GM23248 (cell line): ENCODE data around the gene PCLAF. TPM values are rescaled to one million over a fixed set of nuclear protein-coding genes. Genes with fewer than 3 reads are reported as not detected.

Experiments used
- DNase-seq: peaks from one replicate; pipeline ENCODE4 v3.0.0-alpha.2; 2015
- H2AFZ ChIP-seq: fragments of 200-600 bp; sonication (generic); 2 replicates; pipeline ENCODE4 v1.6.1; 2016; ENCODE audit warnings: antibody characterized with exemption
- H3F3A ChIP-seq: fragments of 200-600 bp; sonication (generic); 2 replicates; pipeline ENCODE4 v1.6.1; 2016; ENCODE audit warnings: mild to moderate bottlenecking, antibody characterized with exemption, mixed run types; ENCODE audit not compliant: insufficient read depth
- H3K27ac ChIP-seq: fragments of 200-600 bp; sonication (generic); 2 replicates; pipeline ENCODE4 v1.5.1; 2016; ENCODE audit warnings: mild to moderate bottlenecking
- H3K27me3 ChIP-seq: fragments of 200-600 bp; sonication (generic); replicated peaks from 2 replicates; pipeline ENCODE4 v1.6.1; 2016; ENCODE audit warnings: mild to moderate bottlenecking; ENCODE audit not compliant: insufficient read depth
- H3K36me3 ChIP-seq: fragments of 200-600 bp; sonication (generic); 2 replicates; pipeline ENCODE4 v1.6.1; 2016; ENCODE audit warnings: low read depth, mild to moderate bottlenecking
- H3K4me1 ChIP-seq: fragments of 200-600 bp; sonication (generic); 2 replicates; pipeline ENCODE4 v1.6.1; 2016; ENCODE audit warnings: mild to moderate bottlenecking; ENCODE audit not compliant: insufficient read depth
- H3K4me2 ChIP-seq: fragments of 200-600 bp; sonication (generic); one replicate; pipeline ENCODE4 v1.6.1; 2016; ENCODE audit warnings: mild to moderate bottlenecking; ENCODE audit not compliant: unreplicated experiment
- H3K4me3 ChIP-seq: fragments of 200-600 bp; sonication (generic); 2 replicates; pipeline ENCODE4 v1.5.1; 2016; ENCODE audit warnings: mild to moderate bottlenecking
- H3K79me2 ChIP-seq: fragments of 200-600 bp; sonication (generic); 2 replicates; pipeline ENCODE4 v1.6.1; 2016; ENCODE audit warnings: mild to moderate bottlenecking; ENCODE audit not compliant: insufficient read depth
- H3K9ac ChIP-seq: fragments of 200-600 bp; sonication (generic); 2 replicates; pipeline ENCODE4 v1.6.1; 2016; ENCODE audit warnings: mild to moderate bottlenecking
- H3K9me2 ChIP-seq: fragments of 200-600 bp; sonication (generic); 2 replicates; pipeline ENCODE4 v1.6.1; 2016; ENCODE audit warnings: mixed run types, mild to moderate bottlenecking, moderate library complexity; ENCODE audit not compliant: insufficient read depth
- H3K9me3 ChIP-seq: fragments of 200-600 bp; sonication (generic); one replicate; pipeline ENCODE4 v1.6.1; 2017; ENCODE audit warnings: low read depth
- H4K20me1 ChIP-seq: fragments of 200-600 bp; sonication (generic); 2 replicates; pipeline ENCODE4 v1.6.0; 2016; ENCODE audit not compliant: insufficient read depth
- EZH2 ChIP-seq: fragments of 200-600 bp; sonication (generic); IDR thresholded peaks from 2 replicates; pipeline ENCODE4 v1.6.1; 2018; ENCODE audit warnings: antibody characterized with exemption, mild to moderate bottlenecking; ENCODE audit not compliant: insufficient read depth, poor library complexity, severe bottlenecking
- EZH2phosphoT487 ChIP-seq: fragments of 200-600 bp; sonication (generic); IDR thresholded peaks from 2 replicates; pipeline ENCODE4 v1.6.1; 2018; ENCODE audit warnings: antibody characterized with exemption, moderate library complexity, mild to moderate bottlenecking, low read depth; ENCODE audit not compliant: insufficient read depth
- WGBS, 2 experiments: methylation state at CpG; one replicate each; pipeline ENCODE4 v1.1.6; 2015 to 2017; ENCODE audit warnings: low lambda C conversion rate in 2 of 2, low coverage in 1 of 2; ENCODE audit errors: missing lambda C conversion rate in 2 of 2; 5-methylcytosine and 5-hydroxymethylcytosine counted together
- in situ Hi-C: fragments of 300-500 bp; cut with MboI; formaldehyde crosslinking; loops from 2 replicates; pipeline ENCODE4 v1.15.0; 2020
- polyA plus RNA-seq: library from polyadenylated mRNA; unstranded; fragments of >200 nt; fragmentation: Nextera tagmentation; extraction: Ambion mirVana; gene quantifications from 2 replicates; pipeline ENCODE4 v1.2.1, GENCODE V29; 2016
- total RNA-seq: library from RNA; depleted of rRNA; stranded (reverse); fragments of >200 nt; shearing (Covaris generic); gene quantifications from 2 replicates; pipeline ENCODE4 v1.2.3, GENCODE V29; 2014

The PCLAF gene
- total and polyA plus RNA-seq, 2 experiments from 2014 or later = 16.0 to 44.5 TPM

DNA sequence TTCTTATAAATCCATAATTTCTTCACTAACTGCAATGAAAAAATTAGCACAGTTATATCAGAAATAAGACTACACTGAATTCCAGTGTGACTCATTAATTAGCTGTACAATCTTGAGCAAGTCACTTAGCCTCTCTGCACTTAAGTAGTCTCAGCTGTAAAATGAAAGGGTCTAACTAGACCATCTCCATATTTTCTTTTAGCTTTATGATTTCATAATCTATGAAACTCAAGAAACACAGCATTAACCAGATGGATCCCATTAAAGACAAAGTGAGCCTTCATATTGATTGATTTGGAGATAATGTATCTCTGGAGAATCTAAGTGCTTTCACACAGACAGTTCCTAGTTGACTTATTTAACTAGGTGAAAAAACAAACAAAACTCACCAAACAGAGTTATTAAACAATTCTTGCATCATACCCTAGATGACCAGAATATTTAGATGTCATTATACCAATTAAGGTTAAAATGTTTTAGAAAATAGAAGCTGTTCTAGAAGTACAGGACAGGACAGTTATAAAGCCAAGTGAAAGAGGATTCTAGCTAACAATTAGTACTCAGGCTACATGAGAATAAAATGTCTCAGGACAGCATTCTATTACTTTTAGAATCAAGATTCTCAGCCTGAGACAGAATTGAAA, 36.5 kb downstream of the PCLAF start:
- Histone ChIP-seq H3K4me3 (peak overlapping the region; percentile 49), H3F3A (peaks cover 41% of the 10 kb centered on the region), H3K9me2 (no peaks in the 10 kb centered on the region), H3K9me3 (no peaks in the 10 kb centered on the region), H2AFZ (no peak overlapping the region), H3K79me2 (peaks cover 87% of the 10 kb centered on the region), H3K9ac (peak overlapping the region; percentile 1; the same call in 1 of the 2 replicates), H3K4me1 (peaks cover 51% of the 10 kb centered on the region), H3K27ac (peak overlapping the region; percentile 70), H3K27me3 (no peaks in the 10 kb centered on the region), H4K20me1 (no peaks in the 10 kb centered on the region; the same call in 1 of the 2 replicates), H3K4me2 (peak overlapping the region; percentile 75), H3K36me3 (peaks cover 5% of the 10 kb centered on the region; the same call in 1 of the 2 replicates)
- TF ChIP-seq EZH2 (no peak), EZH2phosphoT487 (no peak)
- DNase-seq = peak; percentile 65
- in situ Hi-C loops = no loop called here

DNA sequence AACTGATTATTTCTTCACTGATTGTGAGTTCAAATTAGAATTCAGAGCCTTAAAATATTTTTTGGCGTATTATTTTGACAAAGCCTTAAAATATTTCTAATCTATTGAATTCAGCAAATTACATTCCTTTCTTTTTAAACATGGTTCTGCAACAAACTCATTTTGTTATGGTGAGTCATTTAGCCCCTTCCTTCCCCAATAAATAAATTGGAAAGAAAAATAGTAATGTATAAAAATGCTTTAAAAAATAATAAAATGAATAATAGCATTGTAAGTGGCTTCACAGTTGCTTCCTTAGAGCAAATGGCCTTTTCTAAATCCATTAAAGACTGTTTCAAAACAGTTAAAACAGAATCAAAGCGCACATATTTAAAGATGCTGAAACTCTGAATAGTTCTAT, 37.4 kb downstream of the PCLAF start:
- no peak for TF ChIP-seq EZH2phosphoT487
- no peak for TF ChIP-seq EZH2
- Histone ChIP-seq H3K4me1 (peaks cover 46% of the 10 kb centered on the region), H2AFZ (no peak overlapping the region), H3K36me3 (peaks cover 6% of the 10 kb centered on the region; the same call in 1 of the 2 replicates), H3K9ac (peak overlapping the region; percentile 35), H3K9me2 (no peaks in the 10 kb centered on the region), H3K4me2 (peak overlapping the region; percentile 75), H3K27ac (peak overlapping the region; percentile 70), H3F3A (peaks cover 41% of the 10 kb centered on the region), H3K9me3 (no peaks in the 10 kb centered on the region), H3K27me3 (no peaks in the 10 kb centered on the region), H4K20me1 (no peaks in the 10 kb centered on the region; the same call in 1 of the 2 replicates), H3K79me2 (peaks cover 87% of the 10 kb centered on the region), H3K4me3 (peak overlapping the region; percentile 49)
- DNase-seq = peak; percentile 55
- 2 to 6% methylated on average over 2 of the region's 2 CpGs for WGBS, 2 experiments
- in situ Hi-C loops = no loop called here

DNA sequence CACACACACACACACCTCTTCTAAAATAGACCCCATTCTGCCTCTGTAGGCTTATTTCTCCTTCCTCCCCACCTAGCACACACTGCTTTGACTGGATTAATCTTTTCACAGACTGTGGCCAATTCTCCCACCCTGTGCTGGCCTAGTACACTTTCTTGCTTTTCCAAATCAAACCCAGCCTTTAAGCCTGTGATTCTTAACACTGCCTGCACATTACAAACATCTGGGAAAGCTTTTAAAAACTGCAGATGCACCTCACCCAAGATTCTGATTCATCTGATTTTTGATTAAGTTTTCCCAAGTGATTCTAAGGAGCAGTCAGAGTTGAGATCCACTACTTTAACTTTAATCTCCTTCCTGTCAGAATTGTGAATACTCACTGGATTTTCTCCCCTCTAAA, 38.0 kb downstream of the PCLAF start:
- in situ Hi-C loops = no loop called here
- peak overlapping the region; percentile 70 for H3K27ac ChIP-seq
- H3K27me3 ChIP-seq = no peaks in the 10 kb centered on the region
- no peak overlapping the region for H2AFZ ChIP-seq
- H3K9me2 ChIP-seq = no peaks in the 10 kb centered on the region
- H3K9me3 ChIP-seq = no peaks in the 10 kb centered on the region
- H3K4me1 ChIP-seq = peaks cover 41% of the 10 kb centered on the region
- peak overlapping the region; percentile 35 for H3K9ac ChIP-seq
- peaks cover 41% of the 10 kb centered on the region for H3F3A ChIP-seq
- no peak for TF ChIP-seq EZH2
- no peak for TF ChIP-seq EZH2phosphoT487
- no peaks in the 10 kb centered on the region; the same call in 1 of the 2 replicates for H4K20me1 ChIP-seq
- peak overlapping the region; percentile 75 for H3K4me2 ChIP-seq
- peaks cover 6% of the 10 kb centered on the region; the same call in 1 of the 2 replicates for H3K36me3 ChIP-seq
- H3K79me2 ChIP-seq = peaks cover 87% of the 10 kb centered on the region
- peak overlapping the region; percentile 49 for H3K4me3 ChIP-seq
- DNase-seq = peak; percentile 70

DNA sequence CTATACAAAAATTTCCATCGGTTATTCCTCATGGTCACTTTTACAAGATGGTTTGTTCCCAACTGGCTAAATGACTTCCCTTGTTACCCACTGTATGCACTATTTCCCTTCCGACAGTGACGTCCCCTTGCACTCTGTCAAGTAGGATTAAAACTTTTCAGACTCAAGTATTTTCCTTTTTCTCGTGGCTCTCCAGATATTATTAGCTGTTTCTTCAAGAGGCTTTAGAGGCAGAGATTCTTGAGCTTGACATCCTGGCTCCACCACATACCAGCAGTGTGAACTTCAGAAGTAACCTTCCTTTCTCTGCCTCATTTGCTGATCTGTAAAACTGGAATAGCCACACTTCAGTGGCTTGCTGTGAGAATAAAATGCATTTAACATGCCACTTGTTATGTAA, 39.3 kb downstream of the PCLAF start:
- no peak overlapping the region for H3K4me2 ChIP-seq
- no peaks in the 10 kb centered on the region for H3K27me3 ChIP-seq
- H3F3A ChIP-seq = peaks cover 41% of the 10 kb centered on the region
- peaks cover 87% of the 10 kb centered on the region for H3K79me2 ChIP-seq
- no peaks in the 10 kb centered on the region for H3K9me3 ChIP-seq
- H3K4me3 ChIP-seq = no peak overlapping the region
- peaks cover 37% of the 10 kb centered on the region for H3K4me1 ChIP-seq
- H3K9me2 ChIP-seq = no peaks in the 10 kb centered on the region
- 89 to 90% methylated on average over 4 of the region's 4 CpGs for WGBS, 2 experiments
- peaks cover 6% of the 10 kb centered on the region; the same call in 1 of the 2 replicates for H3K36me3 ChIP-seq
- DNase-seq = no peak
- no peak overlapping the region for H3K9ac ChIP-seq
- no peaks in the 10 kb centered on the region; the same call in 1 of the 2 replicates for H4K20me1 ChIP-seq
- H3K27ac ChIP-seq = no peak overlapping the region
- no peak overlapping the region for H2AFZ ChIP-seq
- in situ Hi-C loops = no loop called here
- TF ChIP-seq EZH2 (no peak), EZH2phosphoT487 (no peak)

DNA sequence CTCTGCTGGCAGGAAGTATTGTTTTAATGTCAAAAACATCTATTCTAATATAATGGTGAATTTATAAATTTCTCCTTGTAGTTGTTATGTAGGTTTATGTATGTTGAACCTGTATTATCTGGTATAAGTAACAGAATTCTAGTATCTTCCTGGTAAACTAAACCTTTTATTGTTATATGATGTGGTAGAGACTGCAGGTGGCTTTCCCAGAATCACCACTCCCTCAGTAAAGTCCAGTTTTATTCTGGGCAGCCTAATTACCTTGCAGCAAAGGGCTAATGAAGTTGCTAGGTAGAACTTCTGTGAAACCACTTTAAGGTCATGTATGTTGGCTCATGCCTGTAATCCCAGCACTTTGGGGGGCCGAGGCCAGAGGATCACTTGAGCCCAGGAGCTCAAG, 40.9 kb downstream of the PCLAF start:
- no peaks in the 10 kb centered on the region for H3K9me3 ChIP-seq
- no peak overlapping the region for H3K4me2 ChIP-seq
- no peak overlapping the region for H3K27ac ChIP-seq
- no peak overlapping the region for H2AFZ ChIP-seq
- peaks cover 87% of the 10 kb centered on the region for H3K79me2 ChIP-seq
- peaks cover 36% of the 10 kb centered on the region for H3K4me1 ChIP-seq
- H3K9me2 ChIP-seq = no peaks in the 10 kb centered on the region
- no peak overlapping the region for H3K4me3 ChIP-seq
- no peak for DNase-seq
- H3K9ac ChIP-seq = no peak overlapping the region
- H3K36me3 ChIP-seq = peaks cover 6% of the 10 kb centered on the region; the same call in 1 of the 2 replicates
- no peaks in the 10 kb centered on the region for H3K27me3 ChIP-seq
- peaks cover 6% of the 10 kb centered on the region; the same call in 1 of the 2 replicates for H4K20me1 ChIP-seq
- WGBS, 2 experiments = 94 to 100% methylated on average over 1 of the region's 1 CpG
- peaks cover 44% of the 10 kb centered on the region for H3F3A ChIP-seq
- no peak for TF ChIP-seq EZH2
- TF ChIP-seq EZH2phosphoT487 = no peak
- in situ Hi-C loops = no loop called here
